ENCODE results near the gene MSL3B.
"Not testable (repeated sequence)": the region's sequence is repeated elsewhere in the genome, so short reads cannot be mapped to it uniquely, and the experiment has no call there.

MSL3B gene

GRCh38 chr2:233867993-233868532 lies at the start of gene MSL3B:
MSL3B (minus strand) TSS chr2:233868386.
- no peak for DNase-seq (ENCODE audit: low spot score)

DNA sequence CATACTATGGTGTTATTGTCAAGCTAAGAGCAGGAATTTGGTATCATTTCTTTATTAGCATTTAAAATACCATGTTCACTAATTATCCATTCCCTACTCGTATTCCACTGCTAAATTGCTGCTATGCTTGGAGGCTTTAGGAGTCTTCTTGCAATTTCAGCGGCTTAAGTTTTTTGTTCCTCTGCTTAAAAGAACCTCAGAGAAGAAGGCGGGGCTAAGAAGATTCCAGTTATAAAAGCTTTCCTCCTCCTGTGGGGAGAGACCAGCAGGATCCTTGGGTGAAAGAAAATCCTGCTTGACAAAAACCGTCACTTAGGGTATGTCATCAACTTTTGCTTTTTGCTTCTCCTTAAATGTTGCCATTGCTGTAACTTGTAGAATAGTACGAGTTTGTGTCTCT lies 48.9 kb upstream of the MSL3B start, which contains the start of gene TRPM8:
Gene TRPM8 (plus strand): TSS at position 258 of the 400 bp plus-strand sequence. CDS start 9,165 bp downstream, outside the sequence.
- no peak for DNase-seq (ENCODE audit: low spot score)

DNA sequence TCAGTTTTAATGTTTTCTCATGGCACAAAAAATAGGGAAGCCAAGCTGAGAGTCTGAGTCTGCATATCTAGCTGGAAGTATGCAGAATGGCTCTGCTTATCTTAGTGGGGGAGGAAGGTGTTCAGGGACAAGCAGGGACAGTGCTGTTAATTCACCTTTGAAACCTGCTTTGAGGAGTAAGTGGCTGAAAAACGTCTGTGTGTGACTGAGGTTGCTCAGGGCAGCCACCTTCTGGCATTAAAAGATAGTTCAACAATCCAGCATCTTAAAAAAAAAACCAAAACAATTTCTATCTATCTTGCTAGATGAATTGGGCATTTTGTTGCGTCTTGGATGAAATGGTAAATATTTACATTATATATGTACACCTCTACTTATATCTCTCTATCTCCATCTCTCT lies 46.9 kb upstream of the MSL3B start:
- DNase-seq (ENCODE audit: low spot score), result no peak

- no peak for DNase-seq (ENCODE audit: low spot score)
These were observed 44.7 kb upstream of the MSL3B start for GRCh38 chr2:233912691-233913423.

- DNase-seq (ENCODE audit: low spot score), result no peak
These were observed 39.4 kb upstream of the MSL3B start for GRCh38 chr2:233907627-233908026.

GRCh38 chr2:233905945-233906344 lies 37.8 kb upstream of the MSL3B start:
- DNase-seq (ENCODE audit: low spot score), result no peak

DNA sequence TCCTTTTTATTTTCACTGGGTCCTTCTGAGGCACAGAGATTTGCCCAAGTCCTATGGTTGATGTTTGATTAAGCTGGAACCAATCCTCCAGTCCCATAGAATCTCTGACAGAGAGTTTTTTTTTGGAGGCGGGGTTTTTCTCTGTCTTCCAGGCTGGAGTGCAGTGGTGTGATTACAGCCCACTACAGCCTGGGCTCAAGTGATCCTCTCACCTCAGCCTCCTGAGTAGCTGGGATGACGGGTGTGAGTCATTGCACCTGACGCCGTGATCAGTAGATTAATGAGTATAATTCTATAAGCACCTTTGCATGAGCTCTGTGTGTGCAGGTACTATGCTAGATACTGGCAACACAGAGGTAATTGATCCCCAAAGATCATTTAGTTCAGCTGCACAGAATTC lies 33.7 kb upstream of the MSL3B start:
- DNase-seq (ENCODE audit: low spot score), result no peak

GRCh38 chr2:233901367-233901766 lies 33.2 kb upstream of the MSL3B start:
- no peak for DNase-seq (ENCODE audit: low spot score)

DNA sequence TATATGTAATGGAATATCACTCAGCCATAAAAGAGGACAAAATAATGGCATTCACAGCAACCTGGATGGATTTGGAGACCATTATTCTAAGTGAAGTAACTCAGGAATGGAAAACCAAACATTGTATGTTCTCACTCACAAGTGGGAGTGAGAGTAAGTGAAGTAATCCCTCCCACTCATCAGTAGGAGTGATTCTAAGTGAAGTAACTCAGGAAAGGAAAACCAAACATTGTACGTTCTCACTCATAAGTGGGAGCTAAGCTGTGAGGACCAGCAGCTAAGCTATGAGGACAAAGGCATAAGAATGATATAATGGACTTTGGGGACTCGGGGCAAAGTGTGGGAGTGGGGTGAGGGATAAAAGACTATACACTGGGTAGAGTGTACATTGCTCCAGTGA lies 28.1 kb upstream of the MSL3B start:
- DNase-seq (ENCODE audit: low spot score), result not testable (repeated sequence)

- DNase-seq (ENCODE audit: low spot score), result no peak
These were observed 24.6 kb upstream of the MSL3B start for GRCh38 chr2:233892793-233893192.

- no peak for DNase-seq (ENCODE audit: low spot score)
These were observed 14.2 kb upstream of the MSL3B start for GRCh38 chr2:233882353-233882752.

- not testable (repeated sequence) for DNase-seq (ENCODE audit: low spot score)
These were observed 3.9 kb upstream of the MSL3B start for GRCh38 chr2:233872125-233872524.

- no peak for DNase-seq (ENCODE audit: low spot score)
These were observed 3.2 kb upstream of the MSL3B start for GRCh38 chr2:233871432-233871831.

GRCh38 chr2:233866479-233866878 lies 1.7 kb downstream of the MSL3B start:
- no peak for DNase-seq (ENCODE audit: low spot score)

DNA sequence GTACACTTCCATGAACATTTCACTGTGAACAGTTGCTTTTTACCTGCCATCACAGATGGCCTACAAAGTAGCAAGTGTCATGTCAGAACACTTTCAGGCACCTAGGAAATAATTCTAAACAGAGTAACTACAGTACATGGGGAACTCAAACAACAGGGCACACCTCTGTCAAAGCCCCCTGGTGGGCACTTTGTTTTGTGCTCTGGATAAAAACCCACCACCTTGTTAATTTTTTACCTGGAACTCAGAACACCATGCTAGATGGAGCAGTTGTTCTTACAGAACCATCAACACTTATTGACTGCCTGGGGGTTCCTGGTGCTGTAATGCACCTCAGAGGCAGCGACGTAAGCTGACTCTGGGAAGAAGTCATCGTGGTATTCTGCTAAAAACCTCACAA lies 2.3 kb downstream of the MSL3B start:
- no peak for DNase-seq (ENCODE audit: low spot score)

DNA sequence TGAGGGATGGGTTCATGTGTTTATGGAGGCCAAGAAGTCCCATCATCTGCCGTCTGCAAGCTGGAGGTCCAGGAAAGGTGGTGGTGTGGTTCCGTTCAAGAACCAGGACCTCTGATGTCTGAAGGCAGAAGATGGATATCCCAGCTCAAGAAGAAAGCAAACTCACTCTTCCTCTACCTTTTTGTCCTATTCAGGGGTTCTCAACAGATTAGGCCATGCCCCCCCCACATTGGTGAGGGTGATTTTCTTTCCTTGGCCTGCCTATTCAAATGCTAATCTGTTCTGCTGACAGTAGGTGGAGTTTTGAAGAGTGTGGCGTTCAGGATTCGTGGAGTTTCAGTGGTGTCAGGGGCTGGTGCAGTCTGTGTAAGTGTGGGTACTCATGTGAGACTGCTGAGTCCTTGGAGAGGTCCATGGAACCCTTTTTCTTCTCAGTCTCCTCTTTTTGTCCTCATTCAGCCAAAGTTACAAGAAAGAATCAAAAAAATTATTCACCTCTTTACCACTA lies 5.9 kb downstream of the MSL3B start:
- no peak for DNase-seq (ENCODE audit: low spot score)

- DNase-seq (ENCODE audit: low spot score), result no peak
These were observed 9.9 kb downstream of the MSL3B start for GRCh38 chr2:233858331-233858730.

DNA sequence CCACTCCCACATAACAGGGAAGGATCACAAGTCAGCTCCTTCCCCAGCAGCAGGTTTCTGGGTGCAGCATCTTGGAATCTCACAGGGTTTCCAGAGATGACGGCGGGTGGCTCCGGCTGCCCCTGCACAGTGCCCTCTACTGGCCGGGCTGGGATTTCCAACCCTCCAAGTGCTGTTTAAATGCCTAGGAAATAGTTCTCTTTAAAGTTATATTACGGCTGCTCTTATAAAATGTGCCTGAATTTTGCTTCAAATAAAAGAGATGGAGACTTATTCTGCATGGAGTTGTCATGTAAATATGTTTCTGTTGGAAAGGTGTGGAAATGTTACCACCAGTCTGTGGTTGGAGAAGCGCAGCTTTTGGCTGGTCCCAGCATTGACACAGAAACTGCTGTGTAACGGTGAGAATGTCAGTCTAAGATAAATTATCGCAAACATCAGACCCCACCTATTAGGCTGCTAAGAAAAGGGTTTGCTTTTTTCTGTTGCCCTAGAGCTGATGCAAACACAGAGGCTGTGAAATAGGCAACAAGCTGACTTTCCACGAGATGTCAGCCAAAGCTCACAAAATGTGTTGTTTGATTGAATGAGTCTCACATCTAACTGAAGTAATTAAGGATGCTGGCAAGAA lies 10.6 kb downstream of the MSL3B start:
- DNase-seq (ENCODE audit: low spot score), result peak; percentile 79

DNA sequence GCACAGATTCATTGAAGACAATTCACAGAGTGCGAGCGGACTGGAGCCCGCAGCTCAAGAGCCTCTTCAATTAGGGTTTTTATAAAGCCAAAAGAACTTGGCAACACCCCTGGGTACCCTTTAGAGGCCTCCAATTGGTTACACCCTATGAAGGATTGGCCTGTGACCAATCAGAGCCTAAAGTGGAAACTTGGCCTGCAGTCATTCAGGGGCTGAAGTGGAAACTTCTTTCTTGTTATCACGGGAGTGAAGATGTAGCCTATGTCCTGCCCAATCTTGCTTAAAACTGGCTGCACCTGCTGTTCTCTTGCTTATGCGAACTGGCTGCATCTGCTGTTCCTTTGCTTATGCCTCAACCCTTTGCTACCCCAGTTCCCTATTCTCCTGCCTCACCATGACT lies 12.0 kb downstream of the MSL3B start:
- DNase-seq (ENCODE audit: low spot score), result no peak

DNA sequence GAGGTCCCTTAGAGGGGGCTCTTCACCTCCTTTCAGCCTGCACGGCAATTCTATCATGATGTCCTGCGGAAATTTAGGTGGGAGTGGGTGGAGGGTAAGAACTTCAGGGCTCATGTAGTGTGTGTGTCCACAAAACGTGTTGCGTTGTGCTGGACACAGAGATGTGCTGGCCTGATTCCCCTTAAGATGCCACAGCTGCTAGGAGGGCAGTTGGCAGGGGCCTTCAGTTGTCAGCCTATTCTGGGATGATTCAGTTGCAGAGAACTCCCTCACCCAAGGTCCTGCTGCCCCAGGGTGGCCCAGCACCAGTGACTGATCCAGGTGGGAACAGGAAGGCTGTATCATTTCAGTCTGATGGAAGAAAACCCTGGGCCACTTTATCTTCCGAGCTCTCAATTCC lies 12.8 kb downstream of the MSL3B start:
- no peak for DNase-seq (ENCODE audit: low spot score)

- DNase-seq (ENCODE audit: low spot score), result peak; percentile 95
These were observed 13.8 kb downstream of the MSL3B start, which contains the start of gene HJURP for GRCh38 chr2:233854241-233854981. HJURP (minus strand) TSS chr2:233854535; CDS start chr2:233854500, 35 bp downstream.

- DNase-seq (ENCODE audit: low spot score), result no peak
These were observed 14.3 kb downstream of the MSL3B start for GRCh38 chr2:233853883-233854240.
